NCI-H2227 treated with DMSO at 0.1 percent for 48 hours (cell line): ENCODE results near the gene MPP3.
"Not testable (repeated sequence)": the region's sequence is repeated elsewhere in the genome, so short reads cannot be mapped to it uniquely, and the experiment has no call there.

Experiments
- DNase-seq: peaks from one replicate; lab custom pipeline; 2025; lab: John Stamatoyannopoulos, UW

Gene MPP3

DNA sequence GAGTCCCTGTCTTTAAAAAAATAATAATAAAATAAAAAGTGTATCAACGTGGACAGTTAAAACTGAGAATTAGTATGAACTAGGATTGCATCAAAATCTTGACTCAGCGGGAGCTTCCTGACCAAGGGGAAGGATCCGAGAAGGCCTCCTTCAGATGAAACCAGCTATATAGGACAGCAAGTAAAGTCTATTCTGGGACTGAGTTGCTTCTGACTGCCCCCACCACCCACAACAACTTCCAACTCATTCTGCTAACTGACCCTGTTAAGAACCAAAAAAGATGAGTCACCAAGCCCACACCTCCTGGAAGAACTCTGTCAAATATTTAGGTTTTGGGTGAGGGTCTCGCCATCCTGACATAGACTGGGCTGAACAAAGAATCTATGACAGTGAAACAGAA, 24.9 kb downstream of the MPP3 start:
- no peak for DNase-seq

DNA sequence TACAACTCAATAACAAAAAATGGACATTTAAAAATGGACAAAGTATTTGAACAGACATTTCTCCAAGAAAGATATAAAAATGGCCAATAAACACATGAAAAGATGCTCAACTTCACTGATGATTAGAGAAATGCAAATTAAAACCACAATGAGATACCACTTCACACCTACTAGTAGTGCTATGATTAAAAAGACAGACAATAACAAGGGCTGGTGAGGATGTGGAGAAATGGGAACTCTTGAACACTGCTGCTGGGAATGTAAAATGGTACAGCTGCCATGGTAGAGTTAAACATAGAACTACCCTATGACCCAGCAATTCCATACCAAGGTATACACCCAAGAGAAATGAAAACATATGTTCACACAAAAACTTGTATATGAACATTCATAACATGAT, 27.8 kb downstream of the MPP3 start:
- no peak for DNase-seq

DNA sequence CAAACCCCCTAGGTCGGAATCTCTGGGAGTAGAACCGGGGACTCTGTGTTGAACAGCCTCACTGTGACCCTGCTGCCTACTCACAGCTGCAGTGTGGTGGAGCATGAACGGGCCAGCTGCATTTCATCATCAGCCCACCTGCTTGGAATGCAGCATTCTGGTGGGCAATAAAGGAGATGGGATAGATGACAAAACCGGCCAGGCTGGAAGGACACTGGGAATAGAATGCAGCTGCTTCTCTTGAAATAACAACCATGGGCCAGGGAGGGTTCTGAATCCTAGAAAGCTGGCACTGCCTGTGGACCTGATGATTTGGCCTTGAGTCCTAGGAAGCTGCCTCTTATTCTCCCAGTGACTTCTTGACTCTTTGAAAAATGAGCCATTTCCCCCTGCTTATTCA, 29.2 kb downstream of the MPP3 start:
- no peak for DNase-seq

DNA sequence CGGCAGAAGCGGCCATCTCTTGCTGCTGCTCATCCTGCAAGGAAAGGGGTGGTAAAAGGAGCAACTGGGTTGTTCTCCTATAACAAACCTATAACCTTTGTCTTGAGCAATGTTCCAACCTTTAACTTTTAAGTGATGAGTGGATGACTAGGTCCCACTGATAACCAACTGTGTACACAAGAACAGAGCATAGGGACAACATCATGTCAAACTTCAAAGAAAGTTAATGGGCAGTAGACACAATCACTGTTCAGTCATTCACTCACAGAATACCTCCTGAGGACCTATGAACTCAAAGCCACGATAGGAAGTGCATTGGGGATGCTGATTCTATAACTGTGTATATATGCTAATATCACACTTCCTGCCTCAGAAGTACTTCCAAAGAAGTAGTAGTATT, 31.1 kb downstream of the MPP3 start:
- DNase-seq, result no peak

DNA sequence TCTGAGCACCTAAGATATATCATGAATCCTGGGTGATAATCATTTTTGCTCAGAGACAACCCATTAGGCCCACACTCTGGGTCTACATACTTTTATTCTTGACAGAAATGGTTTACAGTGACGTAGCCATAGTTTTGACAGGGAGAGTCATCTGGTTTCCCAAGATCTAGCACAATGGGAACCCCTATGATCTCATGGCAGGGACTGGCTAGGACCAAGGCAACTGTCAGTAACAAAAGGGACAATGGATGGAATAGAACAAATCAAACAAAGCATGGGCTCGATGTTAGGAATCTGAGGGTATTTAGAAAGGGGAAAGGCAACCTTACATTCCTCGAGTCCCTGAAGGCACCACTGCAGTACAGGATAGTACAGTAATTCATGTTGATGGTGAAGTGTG, 32.2 kb downstream of the MPP3 start:
- no peak for DNase-seq

DNA sequence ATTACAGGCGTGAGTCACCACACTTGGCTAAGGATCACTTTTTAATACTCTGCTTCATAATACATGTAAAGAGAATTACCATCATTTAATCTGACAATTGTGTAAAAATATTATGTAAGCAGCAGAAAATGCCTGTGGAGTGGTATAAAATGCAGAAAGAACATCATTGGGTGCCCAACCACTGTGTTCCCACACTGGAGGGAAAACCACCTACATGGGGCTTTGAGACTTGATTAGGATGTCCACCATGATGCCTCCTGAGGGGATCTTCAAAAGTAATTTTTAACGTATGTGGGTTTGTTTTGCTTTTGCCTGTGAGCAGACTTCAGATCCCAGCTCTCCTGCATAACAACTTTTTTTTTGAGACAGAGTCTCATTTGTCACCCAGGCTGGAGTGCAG, 33.9 kb downstream of the MPP3 start:
- no peak for DNase-seq

DNA sequence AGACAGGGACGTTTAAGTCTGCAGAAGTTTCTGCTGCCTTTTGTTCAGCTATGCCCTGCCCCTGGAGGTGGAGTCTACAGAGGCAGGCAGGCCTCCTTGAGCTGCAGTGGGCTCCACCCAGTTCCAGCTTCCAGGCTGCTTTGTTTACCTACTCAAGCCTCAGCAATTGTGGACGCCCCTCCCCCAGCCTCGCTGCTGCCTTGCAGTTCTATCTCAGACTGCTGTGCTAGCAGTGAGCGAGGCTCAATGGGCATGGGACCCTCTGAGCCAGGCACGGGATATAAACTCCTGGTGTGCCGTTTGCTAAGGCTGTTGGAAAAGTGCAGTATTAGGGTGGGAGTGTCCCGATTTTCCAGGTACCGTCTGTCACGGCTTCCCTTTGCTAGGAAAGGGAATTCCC, 34.9 kb downstream of the MPP3 start:
- not testable (repeated sequence) for DNase-seq

DNA sequence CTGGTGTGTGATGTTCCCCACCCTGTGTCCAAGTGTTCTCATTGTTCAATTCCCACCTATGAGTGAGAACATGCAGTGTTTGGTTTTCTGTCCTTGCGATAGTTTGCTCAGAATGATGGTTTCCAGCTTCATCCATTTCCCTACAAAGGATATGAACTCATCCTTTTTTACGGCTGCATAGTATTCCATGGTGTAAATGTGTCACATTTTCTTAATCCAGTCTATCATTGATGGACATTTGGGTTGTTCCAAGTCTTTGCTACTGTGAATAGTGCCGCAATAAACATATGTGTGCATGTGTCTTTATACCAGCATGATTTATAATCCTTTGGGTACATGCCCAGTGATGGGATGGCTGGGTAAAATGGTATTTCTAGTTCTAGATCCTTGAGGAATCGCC, 40.3 kb downstream of the MPP3 start:
- DNase-seq, result not testable (repeated sequence)

DNA sequence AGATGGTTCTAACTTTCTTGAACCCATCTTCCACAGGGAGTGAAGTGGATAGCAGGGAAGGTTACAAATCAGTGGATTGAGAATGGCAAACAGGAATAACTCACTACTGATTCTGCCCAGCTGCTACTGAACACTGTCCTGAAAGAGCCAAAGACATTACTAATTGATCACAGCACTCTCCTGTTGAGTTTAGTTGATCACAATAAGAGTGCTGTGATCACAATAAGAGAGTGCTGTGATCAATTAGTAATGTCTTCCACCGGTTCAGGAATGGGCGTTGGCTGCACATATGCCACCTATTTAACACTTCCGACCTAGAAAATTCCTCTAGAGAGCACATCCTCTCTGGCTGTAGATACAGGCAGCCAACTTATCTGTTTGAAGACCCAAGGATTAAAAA, 41.4 kb downstream of the MPP3 start:
- DNase-seq, result no peak

DNA sequence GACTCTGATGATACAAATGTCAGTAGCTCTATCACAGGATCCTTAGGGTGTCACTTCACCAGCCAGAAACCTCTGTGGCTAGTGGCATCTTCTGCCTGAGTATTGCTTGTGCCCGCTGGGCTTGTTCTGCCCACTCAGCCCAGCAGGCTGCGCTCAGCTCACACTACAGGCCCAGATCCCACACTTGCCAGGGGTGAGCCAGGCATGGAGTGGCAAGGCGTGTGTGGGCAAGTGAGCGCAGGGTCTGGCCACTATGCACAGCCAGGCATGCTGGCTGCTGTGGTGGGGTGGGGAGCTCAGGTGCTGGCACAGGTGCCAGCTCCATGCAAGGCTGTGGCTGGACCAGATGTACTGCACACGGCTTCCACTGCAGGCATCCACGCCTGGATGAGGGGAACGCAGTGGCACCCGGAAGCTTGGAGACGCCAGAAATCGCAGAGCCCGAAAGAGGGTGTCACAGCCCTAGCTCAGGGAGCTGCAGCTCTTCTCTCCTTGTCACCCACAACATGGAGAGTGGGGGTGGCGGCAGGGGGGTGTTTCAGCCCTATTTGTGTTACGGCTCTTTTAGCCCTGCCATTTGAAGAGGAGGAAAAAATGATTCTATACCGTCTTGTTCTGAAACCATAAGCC, 42.5 kb downstream of the MPP3 start:
- no peak for DNase-seq

DNA sequence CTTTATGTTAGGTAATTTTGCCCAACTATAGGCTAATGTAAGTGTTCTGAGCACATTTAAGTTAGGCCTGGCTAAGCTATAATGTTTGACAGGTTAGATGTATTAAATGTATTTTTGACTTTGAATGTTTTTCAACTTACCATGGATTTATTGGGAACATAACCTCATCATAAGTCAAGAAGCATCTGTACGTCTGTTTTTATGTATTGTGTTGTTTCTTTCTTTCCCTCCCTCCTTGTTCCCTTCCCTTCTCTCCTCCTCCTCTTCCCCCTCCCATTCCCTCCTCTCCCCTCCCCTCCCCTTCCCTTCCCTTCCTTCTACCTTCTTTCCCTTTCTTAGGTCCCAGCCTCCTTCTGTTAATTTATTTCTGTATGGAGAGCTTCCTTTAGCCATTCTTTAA, 43.5 kb downstream of the MPP3 start:
- no peak for DNase-seq

DNA sequence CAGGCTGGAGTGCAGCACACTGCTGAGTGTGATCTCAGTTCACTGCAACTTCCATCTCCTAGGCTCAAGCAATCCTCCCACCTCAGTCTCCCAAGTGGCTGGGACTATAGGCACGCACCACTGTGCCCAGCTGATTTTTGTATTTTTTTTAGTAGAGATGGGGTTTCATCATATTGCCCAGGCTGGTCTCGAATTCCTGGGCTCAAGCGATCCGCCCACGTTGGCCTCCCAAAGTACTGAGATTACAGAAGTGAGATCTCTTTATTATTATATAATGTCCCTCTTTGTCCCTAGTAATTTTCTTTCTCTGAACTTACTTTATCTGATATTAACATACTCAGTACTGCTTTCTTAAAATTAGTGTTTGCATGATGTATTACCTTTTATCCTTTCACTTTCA, 44.4 kb downstream of the MPP3 start:
- no peak for DNase-seq

DNA sequence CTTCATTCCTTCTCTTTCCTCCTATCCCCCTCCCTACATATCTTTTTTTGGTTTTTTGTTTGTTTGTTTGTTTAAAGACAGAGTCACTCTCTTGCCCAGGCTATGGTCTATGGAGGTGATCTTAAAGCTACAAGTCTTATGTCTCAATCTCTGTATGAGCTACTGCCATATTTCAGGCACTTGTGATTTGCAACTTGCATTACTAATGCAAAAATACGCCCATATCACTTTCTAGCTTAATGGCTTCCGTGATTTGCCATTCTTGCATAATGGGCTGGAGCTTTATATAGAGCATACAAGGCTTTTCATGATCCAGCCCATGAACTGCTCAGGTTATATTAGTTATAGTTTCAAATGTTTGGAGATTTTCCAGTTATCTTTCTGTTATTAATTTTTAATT, 45.2 kb downstream of the MPP3 start:
- no peak for DNase-seq

DNA sequence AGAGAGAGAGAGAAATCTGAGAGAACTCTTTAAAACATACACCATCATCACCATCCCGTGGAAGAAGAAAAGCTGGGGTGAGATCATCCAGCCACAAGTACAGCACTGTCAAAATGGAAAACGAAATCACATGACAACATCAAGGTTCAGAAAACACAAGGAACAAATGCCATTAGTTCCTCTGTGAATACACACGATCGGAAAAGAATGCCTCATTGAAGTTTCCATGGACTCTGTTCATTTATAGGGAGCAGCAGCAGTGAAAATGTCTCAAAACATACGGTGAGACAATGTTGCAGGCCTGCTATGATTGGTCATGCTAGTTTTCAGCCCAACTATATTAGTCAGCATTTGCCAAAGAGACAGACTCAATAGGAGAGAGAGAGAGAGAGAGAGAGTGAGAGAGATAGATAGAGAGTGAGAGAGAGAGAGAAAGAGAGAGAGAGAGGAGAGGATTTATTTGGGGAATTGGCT, 48.3 kb downstream of the MPP3 start:
- no peak for DNase-seq

DNA sequence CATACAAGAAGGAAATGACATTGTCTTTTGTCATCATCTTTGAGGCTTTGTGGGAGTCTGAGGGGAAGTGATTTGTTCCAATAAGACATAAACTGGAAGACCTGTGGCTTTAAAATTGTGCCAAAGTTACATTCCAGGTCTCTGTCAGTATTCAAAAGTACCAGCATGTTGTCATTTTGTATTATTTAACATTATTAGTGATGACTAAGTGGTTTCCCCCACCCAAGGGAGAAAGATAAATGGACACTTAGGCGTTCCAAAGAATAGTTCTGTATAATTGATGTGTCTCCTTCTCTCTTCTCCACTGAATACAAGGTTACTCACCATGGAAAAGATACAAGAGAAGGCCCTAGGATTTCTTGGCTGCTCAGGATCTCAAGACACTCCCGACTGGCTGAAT, 48.9 kb downstream of the MPP3 start:
- no peak for DNase-seq

DNA sequence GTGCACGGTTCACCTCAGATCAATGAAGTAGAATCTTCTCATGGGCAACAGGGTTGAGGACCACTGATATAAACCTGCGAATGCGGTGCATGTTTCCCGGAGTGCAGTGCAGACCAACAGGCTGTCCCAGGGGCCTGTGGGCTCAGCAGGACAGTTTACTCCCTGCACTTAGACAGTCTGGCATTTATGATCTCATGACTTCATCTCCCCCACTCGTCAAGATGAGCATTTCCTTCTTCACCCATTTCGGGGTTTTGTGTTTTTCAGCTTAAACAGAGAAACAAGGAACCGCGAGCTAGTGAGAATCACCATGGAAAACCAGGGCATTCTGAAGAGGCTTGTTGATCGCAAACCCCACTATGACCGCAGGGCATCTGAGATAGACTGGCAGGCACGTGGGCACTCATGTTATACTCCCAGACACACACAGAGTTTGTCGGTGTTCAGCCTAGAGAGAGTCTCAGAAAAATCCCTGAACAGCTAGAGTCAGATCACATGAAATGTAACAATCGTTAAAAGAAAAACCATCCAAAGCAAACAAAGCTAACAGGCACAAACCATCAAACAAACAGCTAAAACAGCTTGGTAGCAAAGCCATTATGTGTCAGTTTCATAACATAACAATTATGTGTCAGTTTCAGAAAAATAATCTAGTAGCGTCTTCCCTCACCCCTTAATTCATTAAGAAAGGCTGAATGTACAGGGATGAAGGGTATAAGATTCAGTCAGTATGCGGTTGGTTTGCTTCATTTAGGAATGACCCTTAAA, 49.8 kb downstream of the MPP3 start:
- DNase-seq, result no peak

DNA sequence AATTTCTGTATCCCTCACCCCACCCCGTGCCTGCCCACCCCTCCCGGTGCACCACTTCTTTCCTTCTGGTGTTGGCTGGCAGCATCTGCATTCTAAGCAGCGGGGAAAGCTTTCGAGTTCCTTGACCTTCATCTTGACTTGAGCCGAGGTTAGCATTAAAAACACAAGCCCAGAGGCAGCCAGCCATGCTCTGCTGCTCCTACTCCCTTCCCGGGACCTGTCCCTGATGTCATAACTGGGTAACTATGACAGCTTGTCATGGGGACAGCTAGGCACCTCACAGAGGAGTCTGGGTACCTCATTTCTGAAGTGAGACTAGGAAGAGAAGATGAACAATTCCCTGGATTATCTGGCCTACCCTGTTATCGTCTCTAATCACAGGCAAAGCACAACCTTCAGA, 52.8 kb downstream of the MPP3 start, which contains the start of gene CFAP97D1:
Gene CFAP97D1, plus strand, starts transcription at position 301 of the 400 bp plus-strand sequence. Its CDS starts 28 bp downstream, at position 329.
- no peak for DNase-seq

DNA sequence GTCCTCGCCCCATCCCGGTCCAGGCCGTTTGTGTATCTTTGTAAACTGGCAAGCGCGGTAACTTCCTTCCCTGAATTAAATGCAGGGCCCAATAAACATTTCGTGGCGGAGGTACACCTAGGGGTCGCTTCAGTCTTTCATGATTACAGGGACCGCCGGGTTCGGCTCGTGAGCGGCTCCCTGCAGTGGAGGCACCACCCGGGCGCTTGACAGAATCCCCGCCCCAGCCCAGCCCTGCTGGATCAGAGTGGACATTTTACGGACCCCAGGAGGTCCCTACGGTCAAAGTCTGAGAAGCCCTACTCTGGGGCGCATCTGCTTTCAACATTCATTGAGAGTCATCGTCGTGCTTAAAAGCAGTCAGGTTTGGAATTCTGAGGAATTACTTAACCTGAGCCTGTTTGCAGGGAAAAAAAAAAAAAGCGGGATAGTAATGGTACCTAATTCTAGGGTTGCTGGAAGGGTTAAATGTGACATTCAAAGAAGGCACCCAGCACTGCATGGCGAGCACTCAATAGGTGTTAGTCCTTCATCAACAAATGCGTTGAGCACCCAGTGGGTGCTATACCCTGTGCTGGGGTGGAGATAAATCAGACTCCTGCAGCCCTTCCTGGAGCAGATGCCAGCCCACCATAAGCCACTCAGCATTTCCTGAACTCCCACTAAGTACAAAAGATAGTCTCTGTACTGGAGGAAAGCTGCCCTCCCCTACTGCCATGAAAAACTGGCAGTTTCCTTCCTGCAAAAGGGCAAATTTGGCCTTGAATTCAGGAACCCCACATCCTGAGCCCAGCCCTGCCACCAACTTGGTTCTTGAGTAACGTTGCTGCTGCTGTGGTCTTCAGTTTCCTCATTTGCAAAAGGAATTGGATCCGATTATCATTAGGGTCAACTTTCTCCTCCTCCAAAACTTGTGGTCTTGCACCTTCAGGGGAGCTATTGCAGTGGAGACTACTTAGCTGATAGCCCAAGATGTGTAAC, 53.5 kb downstream of the MPP3 start:
- peak; percentile 78 for DNase-seq

DNA sequence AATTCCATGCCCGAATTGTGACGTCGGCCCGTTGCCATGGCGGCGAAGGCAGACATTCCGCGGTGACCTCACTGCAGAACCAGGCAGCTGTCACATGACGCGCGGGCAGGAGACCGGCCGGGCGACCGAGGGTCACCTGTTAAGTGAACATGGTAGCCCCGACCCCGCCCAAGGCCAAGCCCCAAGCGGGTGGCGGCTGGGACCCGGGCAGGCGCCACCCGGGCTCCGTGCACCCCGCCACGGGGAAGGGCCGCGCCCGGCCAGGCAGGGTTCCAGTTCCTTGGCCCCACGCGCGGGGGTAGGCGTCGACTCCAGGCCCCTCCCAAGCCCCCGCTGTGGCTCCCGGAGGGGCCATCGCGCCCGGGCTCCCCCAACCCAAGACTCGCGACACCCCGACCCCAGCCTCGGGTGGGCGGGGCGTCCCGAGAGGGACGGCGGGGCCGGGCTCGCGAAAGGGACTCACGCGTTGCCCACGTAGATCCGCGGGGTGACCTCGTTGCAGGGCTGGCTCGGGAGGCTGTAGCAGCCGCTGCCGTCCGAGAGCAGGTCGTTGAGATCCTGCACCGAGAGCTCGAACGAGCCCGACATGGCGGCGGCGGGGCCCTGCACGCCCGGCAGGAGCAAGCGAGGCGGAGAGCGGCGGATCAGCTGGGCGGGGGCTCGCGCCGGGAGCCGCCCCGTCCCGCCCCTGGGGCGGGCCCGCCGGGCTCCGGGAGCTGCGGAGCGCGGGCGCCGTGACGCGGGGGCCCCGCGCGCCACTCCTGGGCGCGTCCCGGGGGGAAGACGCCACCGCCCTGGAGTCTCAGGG, 54.4 kb downstream of the MPP3 start, which contains the start of gene DUSP3:
Gene DUSP3, minus strand, starts transcription at position 641 of the 808 bp plus-strand sequence. Its CDS starts 53 bp downstream, at position 588.
- peak; percentile 85 for DNase-seq

DNA sequence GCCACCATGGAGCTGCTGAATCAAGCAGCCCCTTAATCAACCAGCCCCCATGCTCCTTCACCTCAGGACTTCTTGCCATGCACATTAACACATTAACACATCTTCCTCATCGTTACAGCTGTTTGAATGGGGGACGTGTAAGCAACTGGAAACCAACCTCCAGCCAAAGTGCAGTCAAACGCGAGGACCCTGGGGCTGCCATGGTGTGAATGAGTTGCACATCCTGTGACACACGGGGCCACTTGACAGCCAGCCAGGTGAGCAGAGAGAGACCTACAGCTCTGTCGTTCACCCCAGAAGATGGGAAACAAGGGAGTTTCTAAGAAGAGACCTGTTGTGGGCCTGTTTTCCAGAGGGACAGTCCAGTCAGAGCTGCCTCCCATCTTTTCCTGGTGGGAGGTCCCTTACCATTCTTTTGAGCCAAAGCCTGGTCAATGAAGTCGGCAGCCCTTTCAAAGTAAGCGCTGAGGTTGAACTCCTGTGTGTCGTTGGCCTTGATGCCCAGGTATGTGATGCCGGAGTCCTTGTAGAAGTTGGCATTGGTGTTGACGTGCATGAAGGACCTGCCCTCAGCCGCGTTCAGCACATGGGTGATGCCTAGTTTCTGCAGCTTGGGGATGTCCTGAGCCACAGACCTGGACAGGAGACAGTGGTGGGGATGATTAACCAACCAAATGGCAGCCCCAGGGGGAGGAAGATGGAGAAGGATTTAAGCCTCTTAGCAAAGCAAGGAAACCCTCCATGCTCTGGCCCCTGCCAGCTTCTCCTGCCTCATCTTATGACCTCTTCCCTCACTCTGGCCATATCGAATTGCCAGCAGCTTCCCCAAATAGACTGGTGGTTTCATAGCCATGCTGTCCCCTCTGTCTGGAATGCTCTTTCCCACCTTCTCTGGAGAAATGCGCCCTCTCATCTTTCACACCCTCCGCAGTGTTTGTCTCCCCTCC, 58.4 kb downstream of the MPP3 start:
- DNase-seq, result no peak
